ENCODE results near the gene SLX9. TPM values are rescaled to one million over a fixed set of nuclear protein-coding genes. Genes with fewer than 3 reads are reported as not detected.
"Not testable (repeated sequence)": the region's sequence is repeated elsewhere in the genome, so short reads cannot be mapped to it uniquely, and the experiment has no call there.

SLX9 gene
- total RNA-seq, 1 experiment from 2014 or later = 24.9 TPM

- DNase-seq (ENCODE audit: low read depth) = no peak
Measured at GRCh38 chr21:44902268-44903049, 37.4 kb upstream of the SLX9 start.

- DNase-seq (ENCODE audit: low read depth) = no peak
Measured at GRCh38 chr21:44903050-44903685, 36.7 kb upstream of the SLX9 start.

DNA sequence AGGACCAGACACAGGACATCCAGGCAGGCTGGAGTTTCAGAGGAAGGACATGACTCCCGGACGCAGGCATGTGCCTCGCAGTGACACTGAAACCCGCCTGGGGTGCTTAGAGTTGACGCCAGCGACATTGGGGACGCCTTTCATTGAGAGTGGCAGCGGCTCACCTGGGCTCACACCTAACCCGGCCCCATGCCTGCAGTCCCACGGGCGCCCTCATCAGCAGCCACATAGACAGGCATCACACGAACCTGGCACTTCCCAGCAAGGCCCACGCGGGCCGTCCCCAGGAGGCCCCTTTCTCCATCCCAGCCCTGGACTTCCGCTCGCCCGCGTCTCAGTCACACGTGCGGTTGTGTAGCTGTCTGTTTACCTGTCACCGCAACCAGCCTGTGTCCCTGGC is 36.1 kb upstream of the SLX9 start:
- DNase-seq (ENCODE audit: low read depth) = no peak

DNA sequence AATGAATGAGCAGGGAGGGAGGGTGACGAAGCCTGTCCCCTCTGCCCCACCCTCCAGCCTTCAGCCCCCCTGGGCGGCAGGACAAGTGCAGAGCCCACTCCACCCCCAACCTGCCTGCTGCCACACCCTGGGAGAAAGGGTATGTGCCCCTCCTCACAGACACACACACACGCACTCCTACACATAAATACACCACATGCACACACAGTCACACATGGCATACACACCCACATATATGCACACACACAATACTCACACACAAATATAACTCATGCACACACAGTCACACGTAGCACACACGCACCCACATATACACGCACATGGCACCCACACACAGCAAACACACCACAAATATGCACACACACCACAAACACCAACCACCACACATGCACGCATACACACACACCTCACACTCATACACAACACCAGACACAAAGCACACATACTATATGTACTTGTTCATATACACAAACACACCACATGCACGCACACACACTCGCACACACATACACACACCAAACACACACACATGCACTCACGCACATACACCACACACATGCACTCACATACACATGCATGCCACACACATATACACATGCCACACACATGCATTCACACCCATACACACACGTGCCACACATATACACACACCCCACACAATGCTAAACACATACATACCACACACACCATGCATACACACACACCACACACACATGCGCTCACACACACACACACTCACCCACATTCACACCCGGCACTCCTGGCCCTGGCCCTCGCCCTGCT is 35.5 kb upstream of the SLX9 start:
- no peak for DNase-seq (ENCODE audit: low read depth)

DNA sequence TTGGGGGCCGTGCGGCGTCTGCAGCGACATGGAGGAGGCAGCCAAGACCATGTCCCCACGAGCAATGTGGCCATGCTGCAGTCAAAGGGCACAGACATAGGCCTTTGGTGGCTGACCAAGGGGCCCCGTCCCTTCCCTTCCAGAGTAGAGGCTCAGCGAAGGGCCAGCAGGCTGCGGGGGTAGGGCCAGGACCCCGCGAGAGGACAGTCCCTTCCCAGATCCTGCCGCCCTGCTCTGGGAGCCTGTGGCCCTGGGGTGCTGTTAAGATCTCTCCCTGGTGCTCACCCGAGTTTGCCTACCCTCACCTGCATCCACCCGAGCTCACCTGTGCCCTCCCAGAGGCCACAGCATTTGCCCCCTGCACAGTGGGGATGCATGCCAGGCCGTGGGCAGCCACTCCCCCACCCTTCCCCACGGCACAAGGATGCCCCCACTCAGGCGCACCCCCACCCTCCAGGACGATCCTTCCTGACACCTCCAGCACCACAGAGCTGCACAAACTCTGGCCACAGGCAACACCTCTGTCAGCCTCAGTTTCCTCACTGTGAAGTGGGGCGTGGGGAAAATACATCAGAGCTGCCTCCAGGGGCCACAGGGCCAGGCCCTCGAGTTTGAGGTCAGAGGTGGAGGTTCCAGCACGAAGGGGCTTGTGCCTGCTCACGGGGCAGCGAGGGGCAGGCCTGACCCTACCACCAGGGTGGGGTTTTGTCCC is 34.7 kb upstream of the SLX9 start:
- DNase-seq (ENCODE audit: low read depth) = no peak

DNA sequence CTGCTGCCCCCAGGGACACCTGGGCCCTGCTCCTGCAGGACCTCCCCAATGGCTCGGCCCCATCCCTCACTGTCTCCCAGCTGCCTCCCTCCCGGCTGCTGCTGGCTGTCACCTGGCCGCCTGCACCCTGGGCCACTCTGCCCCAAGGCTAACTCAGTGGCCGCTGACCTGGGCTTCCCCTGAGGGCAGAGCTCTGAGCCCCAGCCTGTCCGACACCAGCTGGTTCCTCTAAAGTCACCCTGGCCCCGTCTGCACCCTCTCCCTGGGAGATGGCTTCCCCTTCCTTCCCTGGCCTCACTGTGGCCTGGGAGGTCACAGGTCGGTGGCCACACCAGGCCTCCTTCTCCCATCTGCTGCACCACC is 34.1 kb upstream of the SLX9 start:
- DNase-seq (ENCODE audit: low read depth) = no peak

DNA sequence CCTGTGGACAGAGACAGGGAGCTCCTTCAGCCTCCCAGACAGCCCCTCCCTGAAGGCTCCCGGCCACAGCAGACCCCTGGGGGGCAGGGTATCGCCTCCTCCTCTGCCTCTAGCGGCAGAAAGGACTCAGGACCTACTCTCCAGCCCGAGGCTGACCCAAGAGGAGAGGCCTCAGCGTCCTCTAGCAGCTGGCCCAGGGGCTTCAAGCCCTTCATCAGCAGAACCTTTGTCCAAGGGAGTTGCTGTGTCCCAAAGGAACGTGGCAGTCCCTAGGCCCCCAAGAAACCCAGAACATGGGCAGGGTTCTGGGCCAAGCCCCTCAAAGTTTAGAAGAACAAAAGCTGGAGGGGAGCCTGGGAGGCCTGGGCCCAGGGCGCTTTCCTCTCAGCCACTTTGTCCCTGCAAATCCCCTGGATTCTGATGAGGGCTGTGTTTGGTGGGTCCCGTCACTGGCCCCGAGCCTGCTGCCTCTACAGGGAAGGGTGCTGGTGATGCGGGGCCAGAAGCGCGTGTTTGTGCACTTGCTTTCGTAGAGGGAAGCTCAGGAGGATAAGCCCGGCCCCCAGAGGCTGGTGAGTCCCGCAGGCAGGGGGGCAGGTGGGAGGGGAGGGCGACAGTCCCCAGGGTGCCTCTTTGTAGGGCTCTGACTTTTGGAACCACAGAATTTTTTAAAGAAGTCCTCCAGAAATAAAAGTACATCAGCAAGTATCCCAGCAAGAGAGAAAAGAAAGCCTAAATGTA is 32.4 kb upstream of the SLX9 start:
- DNase-seq (ENCODE audit: low read depth) = no peak

DNA sequence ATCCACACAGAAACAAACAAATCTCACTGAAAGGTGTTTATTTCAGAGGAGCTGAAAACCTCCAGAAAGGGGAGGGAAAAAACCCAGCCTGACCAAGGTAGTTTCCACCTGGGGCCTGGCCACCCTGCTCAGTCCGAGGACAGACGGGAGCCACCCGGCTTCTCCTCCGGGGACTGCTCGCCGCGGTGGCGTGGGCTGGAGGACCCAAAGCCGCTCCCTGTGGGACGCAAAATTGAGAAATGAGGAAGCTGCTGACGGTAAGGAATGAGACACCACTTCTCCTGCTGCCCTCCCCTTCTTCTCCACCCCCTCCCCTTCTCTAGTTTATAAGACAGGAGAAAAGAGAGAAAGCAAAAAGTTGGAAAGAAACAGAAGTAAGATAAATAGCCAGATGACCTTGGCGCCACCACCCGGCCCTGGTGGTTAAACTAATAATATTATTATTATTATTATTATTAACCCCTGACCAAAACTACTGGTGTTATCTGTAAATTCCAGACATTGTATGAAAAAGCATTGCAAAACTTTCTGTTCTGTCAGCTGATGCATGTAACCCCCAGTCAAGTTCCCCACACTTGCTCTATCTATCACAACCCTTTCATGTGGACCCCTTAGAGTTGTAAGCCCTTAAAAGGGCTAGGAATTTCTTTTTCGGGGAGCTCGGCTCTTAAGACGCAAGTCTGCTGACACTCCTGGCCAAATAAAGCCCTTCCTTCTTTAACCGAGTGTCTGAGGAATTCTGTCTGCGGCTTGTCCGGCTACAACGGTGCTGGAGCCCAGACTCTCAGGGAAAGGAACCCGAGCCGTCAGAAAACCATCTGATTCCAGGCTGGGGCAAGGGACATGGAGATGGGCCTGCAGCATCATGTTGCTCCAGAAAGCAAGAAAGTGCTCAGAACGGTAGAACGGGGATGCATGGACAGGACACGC is 31.6 kb upstream of the SLX9 start:
- DNase-seq (ENCODE audit: low read depth) = no peak

DNA sequence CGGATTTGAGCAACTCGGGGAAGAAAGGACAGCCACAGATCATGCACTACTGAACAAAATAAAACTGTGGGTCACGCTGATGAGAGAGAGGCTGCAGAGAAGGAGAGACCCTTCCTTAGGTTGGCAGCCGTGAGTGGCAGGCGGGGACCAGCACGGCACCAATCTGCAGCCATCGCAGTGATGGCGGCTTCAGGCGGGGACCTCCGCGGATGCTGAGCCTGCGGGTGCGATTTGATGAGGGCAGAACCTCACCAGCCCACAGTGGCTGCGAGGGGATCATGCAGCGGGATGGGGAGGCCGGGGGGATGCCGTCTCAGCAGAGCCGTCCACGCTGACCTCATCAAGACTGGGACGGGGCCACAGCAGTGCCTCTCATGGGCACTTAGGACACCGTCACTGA is 30.9 kb upstream of the SLX9 start:
- DNase-seq (ENCODE audit: low read depth) = no peak

- DNase-seq (ENCODE audit: low read depth) = no peak
Measured at GRCh38 chr21:44909719-44910118, 30.1 kb upstream of the SLX9 start.

DNA sequence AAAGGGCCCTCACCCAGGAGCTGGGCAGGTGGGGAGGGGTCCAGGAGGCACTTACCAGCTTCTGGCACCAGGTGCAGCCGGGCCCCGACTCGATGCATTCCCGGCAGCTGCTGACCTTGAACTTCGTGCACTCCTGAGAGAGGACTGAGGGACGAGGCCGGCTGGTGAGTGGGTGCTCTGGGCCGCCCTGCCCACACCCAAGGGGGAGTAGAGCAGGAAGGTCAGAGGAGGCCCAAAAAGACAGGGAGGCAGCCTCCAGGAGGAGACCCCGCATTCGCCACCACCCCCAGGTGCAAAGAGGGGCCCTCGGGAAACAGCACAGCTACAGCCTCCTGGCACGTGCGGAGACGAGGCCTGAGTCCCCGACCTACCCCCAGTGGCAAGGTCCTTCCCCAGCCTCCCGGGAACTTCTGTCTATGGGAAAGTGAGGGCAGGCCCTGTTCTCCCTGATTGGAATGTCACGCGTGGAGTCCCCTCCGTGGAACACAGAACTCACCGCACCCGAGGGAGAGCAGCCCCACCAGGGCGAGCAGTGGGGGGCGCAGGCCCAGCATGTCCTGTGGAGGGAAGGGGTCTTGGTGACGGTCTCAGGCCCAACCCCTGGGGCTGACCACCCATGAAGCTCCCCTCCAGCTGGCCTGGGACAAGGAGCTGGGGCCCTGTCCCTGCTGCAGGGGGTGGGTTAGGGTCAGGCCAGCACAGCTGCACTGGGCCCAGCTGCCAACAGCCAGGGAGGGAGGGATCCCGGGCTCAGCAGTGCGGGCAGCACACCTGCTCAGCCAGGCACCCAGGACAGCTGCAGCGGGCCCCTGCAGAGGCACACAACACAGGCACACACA is 29.4 kb upstream of the SLX9 start:
- peak; percentile 59 for DNase-seq (ENCODE audit: low read depth)

DNA sequence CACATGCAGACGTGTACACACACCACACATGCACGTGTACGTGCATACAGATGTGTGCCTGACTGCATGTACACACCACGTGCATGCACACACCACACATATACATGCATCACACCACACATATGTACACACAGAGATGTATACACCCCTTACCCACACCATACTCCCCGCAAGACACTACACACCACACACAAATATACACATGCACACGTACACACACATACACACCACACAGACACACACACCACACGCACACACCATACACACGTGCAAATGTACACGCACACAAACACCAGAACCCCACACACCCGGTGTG is 28.8 kb upstream of the SLX9 start:
- DNase-seq (ENCODE audit: low read depth) = no peak

DNA sequence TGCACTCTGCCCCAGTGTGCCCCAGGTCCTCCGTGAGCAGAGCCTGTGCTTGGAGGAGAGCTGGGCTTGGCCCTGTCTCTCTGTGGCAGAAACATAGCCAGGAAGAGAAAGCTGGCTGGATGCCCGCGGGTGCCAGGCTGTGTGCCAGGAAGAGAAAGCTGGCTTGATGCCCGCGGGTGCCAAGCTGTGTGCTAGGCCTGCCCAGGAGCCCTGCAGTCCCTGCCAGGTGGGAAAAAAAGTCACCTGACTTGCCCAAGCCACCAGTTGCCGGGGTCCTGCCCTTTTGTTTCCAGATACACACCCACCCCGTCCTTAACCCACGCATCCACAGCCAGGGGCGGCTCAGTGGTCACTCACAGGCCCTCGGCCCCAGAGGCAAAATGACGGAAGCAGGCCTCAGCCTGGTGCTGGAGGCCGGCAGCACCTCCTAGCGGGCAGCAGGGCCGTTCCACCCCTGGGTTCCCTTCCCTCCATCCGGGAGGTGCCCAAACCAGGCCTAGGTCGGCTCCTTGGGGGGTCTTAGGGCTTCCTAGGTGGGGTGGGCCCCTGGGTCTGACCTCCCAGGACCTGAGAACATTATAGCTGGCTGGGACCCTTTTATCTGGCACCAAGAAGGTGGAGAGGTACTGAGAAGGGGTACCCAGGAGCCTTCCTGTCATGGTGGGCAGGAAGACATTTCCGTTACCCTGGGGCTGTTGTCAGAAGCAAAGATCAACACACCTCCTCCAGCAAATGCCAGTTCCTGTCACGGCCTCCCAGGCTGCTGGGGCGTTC is 28.3 kb upstream of the SLX9 start:
- peak; percentile 44 for DNase-seq (ENCODE audit: low read depth)

GRCh38 chr21:44912158-44912473 is 27.7 kb upstream of the SLX9 start:
- DNase-seq (ENCODE audit: low read depth) = no peak

GRCh38 chr21:44912506-44913412 is 27.1 kb upstream of the SLX9 start:
- not testable (repeated sequence) for DNase-seq (ENCODE audit: low read depth)

GRCh38 chr21:44913425-44914175 is 26.2 kb upstream of the SLX9 start:
- DNase-seq (ENCODE audit: low read depth) = no peak
